ENCODE data around the gene STRN3. TPM values are rescaled to one million over a fixed set of nuclear protein-coding genes. Genes with fewer than 3 reads are reported as not detected.

STRN3 gene
- total RNA-seq, 1 experiment from 2014 or later: 52.1 TPM

GRCh38 chr14:31071151-31071550 lies 45.0 kb upstream of the STRN3 start:
- WGBS (ENCODE audit: extremely low coverage, insufficient read length, low lambda C conversion rate): no CpG with 5 or more reads among the region's 2 CpGs
- no peak overlapping the region for H3K27ac Mint-ChIP-seq

More at GRCh38 chr14:31071151-31071550, 45.0 kb upstream of the STRN3 start:
- Histone ChIP-seq H4K91ac (ENCODE audit: insufficient read length, low read depth, low read length) (no peak overlapping the region), H4K8ac (replicated peaks; ENCODE audit: insufficient read length, low read depth, low read length) (no peak overlapping the region), H3K9ac (ENCODE audit: extremely low read depth, insufficient read length, low read length) (no peak overlapping the region), H3K4me2 (ENCODE audit: insufficient read depth, insufficient read length, low read length) (no peak overlapping the region), H3K27ac (ENCODE audit: insufficient read length, low read depth, low read length) (no peak overlapping the region), H3K56ac (ENCODE audit: insufficient read length, low read depth, low read length) (no peak overlapping the region), H3K79me1 (ENCODE audit: insufficient read depth, low read depth, low read length, poor library complexity, severe bottlenecking) (no peaks in the 10 kb centered on the region), H3K9me3 (ENCODE audit: control insufficient read depth, low read depth, low read length) (no peaks in the 10 kb centered on the region), H3K14ac (ENCODE audit: insufficient read depth, low read length) (no peak overlapping the region), H3K18ac (ENCODE audit: insufficient read length, low read depth, low read length) (no peak overlapping the region), H3K4me1 (ENCODE audit: insufficient read depth, low read length) (no peaks in the 10 kb centered on the region), H2BK12ac (ENCODE audit: insufficient read length, low read depth, low read length) (no peak overlapping the region), H3T11ph (ENCODE audit: low read length) (no peak overlapping the region), H2AK5ac (ENCODE audit: insufficient read length, low read length) (no peak overlapping the region), H3K23ac (ENCODE audit: insufficient read length, low read depth, low read length) (no peak overlapping the region), H2BK15ac (ENCODE audit: low read depth, low read length) (no peak overlapping the region), H2BK20ac (ENCODE audit: low read depth, low read length, poor library complexity, severe bottlenecking) (no peak overlapping the region), H3K4ac (ENCODE audit: low read depth, low read length) (no peak overlapping the region), H3K79me2 (ENCODE audit: insufficient read depth, low read length) (no peaks in the 10 kb centered on the region), H3K23me2 (ENCODE audit: insufficient read length, low read depth, low read length, poor library complexity, severe bottlenecking) (no peaks in the 10 kb centered on the region), H3K27me3 (ENCODE audit: insufficient read depth, low read length) (no peaks in the 10 kb centered on the region), H2AFZ (ENCODE audit: low read length) (no peak overlapping the region), H4K5ac (ENCODE audit: insufficient read length, low read depth, low read length) (no peak overlapping the region), H2BK120ac (ENCODE audit: low read depth, low read length, poor library complexity, severe bottlenecking) (no peak overlapping the region), H2BK5ac (ENCODE audit: insufficient read length, low read length) (no peak overlapping the region), H4K20me1 (ENCODE audit: control insufficient read depth, insufficient read depth, insufficient read length) (no peaks in the 10 kb centered on the region)
- no peak for TF ChIP-seq CTCF (conservative IDR thresholded peaks at IDR 0.05)
- H3K4me3 Mint-ChIP-seq: no peak overlapping the region
- DNase-seq: no peak
- peaks cover 6 to 18% (median 8%) of the 10 kb centered on the region in 3 experiments for H3K36me3 Mint-ChIP-seq (ENCODE audit: insufficient read depth in 1 of 3, low read depth in 3 of 3)
- H3K9me3 Mint-ChIP-seq: peaks cover 0 to 3% of the 10 kb centered on the region in 2 experiments; a peak in 1 of 5 replicates
- H3K27me3 Mint-ChIP-seq (ENCODE audit: low read depth): no peaks in the 10 kb centered on the region
- no peaks in the 10 kb centered on the region for H3K4me1 Mint-ChIP-seq

Measured in H9 (cell line).